PFSK-1 (cell line): Measurements from ENCODE around the gene WNT4.

Source experiments
- FOXP2 ChIP-seq: optimal IDR thresholded peaks from 2 replicates; pipeline ENCODE3; 2011; ENCODE audit warnings: borderline replicate concordance, control low read depth, inconsistent platforms; ENCODE audit not compliant: insufficient read depth; ENCODE audit errors: extremely low read length, extremely low read depth
- POLR2AphosphoS5 ChIP-seq: IDR thresholded peaks from 2 replicates; pipeline ENCODE4 v1.6.1; 2012; ENCODE audit warnings: low read depth, mild to moderate bottlenecking, control low read depth, low read length, moderate library complexity
- REST ChIP-seq, 2 experiments: IDR thresholded peaks; 2 replicates each; pipeline versions ENCODE4 v1.6.1 to v1.8.0; 2011 to 2012; ENCODE audit warnings: low read depth in 2 of 2, low read length in 2 of 2, control low read depth in 1 of 2, inconsistent platforms in 1 of 2, mild to moderate bottlenecking in 1 of 2, moderate library complexity in 1 of 2; ENCODE audit not compliant: insufficient read depth in 1 of 2
- SIN3A ChIP-seq: IDR thresholded peaks from 2 replicates; pipeline ENCODE4 v1.6.1; 2012; ENCODE audit warnings: mild to moderate bottlenecking, low read length, moderate library complexity, borderline replicate concordance; ENCODE audit not compliant: insufficient read depth
- TAF1 ChIP-seq: IDR thresholded peaks from 2 replicates; pipeline ENCODE4 v1.6.1; 2012; ENCODE audit warnings: low read length, control low read depth, borderline replicate concordance; ENCODE audit not compliant: insufficient read depth

The WNT4 gene

DNA sequence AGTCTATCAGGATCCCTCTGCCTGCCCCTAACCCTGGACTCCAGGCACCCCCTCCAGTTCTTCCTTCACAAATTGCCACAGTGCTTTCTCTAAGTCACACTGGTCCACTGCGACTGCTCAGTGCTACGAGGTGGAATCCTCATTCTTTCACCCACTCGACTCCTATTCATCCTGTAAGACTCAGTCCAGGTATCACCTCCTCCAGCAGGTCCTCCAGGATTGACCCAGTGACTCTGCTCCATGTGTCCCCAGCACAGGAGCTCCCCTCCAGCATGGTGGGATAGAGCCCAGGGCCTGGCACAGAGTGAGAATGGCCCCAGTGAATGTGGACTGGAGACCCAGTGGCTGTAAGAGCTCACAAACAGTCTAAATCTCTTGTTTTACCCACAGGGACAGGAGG lies 45.5 kb upstream of the WNT4 start:
- TF ChIP-seq FOXP2 (no peak), SIN3A (no peak), REST (IDR thresholded peaks at IDR 0.05; ENCODE audit: insufficient read depth in 1 of 2, low read depth in 2 of 2, low read length in 2 of 2) (no peak), TAF1 (no peak), POLR2AphosphoS5 (no peak)

DNA sequence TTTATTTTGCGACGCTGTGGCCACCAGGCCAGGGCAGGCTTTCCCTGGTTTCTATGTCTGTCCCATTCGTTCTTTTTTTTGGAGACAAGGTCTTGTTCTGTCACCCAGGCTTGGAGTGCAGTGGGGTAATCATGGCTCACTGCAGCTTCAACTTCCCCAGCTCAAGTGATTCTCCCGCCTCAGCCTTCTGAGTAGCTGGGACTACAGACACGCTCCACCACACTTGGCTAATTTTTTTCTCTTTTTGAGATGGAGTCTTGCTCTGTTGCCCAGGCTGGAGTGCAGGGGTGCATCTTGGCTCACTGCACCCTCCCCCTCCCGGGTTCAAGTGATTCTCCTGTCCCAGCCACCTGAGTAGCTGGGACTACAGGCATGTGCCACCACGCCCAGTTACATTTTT lies 43.4 kb upstream of the WNT4 start:
- TF ChIP-seq REST (IDR thresholded peaks at IDR 0.05; ENCODE audit: insufficient read depth in 1 of 2, low read depth in 2 of 2, low read length in 2 of 2) = no peak
- no peak for TF ChIP-seq FOXP2
- TF ChIP-seq SIN3A = no peak
- no peak for TF ChIP-seq TAF1

- TF ChIP-seq POLR2AphosphoS5 (no peak), SIN3A (no peak), FOXP2 (no peak), REST (IDR thresholded peaks at IDR 0.05; ENCODE audit: insufficient read depth in 1 of 2, low read depth in 2 of 2, low read length in 2 of 2) (no peak), TAF1 (no peak)
Measured at GRCh38 chr1:22184892-22185612, 42.2 kb upstream of the WNT4 start.

GRCh38 chr1:22184454-22184853 lies 41.6 kb upstream of the WNT4 start:
- TF ChIP-seq POLR2AphosphoS5 (no peak), TAF1 (no peak), REST (IDR thresholded peaks at IDR 0.05; ENCODE audit: insufficient read depth in 1 of 2, low read depth in 2 of 2, low read length in 2 of 2) (no peak), FOXP2 (no peak)

- TF ChIP-seq REST (IDR thresholded peaks at IDR 0.05; ENCODE audit: insufficient read depth in 1 of 2, low read depth in 2 of 2, low read length in 2 of 2) (no peak), FOXP2 (no peak), SIN3A (no peak)
Measured at GRCh38 chr1:22182715-22183114, 39.8 kb upstream of the WNT4 start.
